ENCODE results near the gene CACFD1. TPM values are rescaled to one million over a fixed set of nuclear protein-coding genes. Genes with fewer than 3 reads are reported as not detected.

The CACFD1 gene
- total RNA-seq, 1 donor from 2014 or later = 15.0 TPM

GRCh38 chr9:133420392-133420827 lies 39.4 kb upstream of the CACFD1 start:
- peak overlapping the region; percentile 84 for H3K27ac Mint-ChIP-seq
- peaks cover 2% of the 10 kb centered on the region for H3K27me3 Mint-ChIP-seq
- no peak for TF ChIP-seq CTCF (IDR thresholded peaks at IDR 0.05)
- CTCF ChIA-PET = interaction anchor here (0.9 kb wide), 1 partner anchor 8 kb away, joined by 3 read pairs; no protein-coding TSS in a partner anchor
- intact Hi-C loops (cut with micrococcal nuclease) = loop anchor here (2.0 kb wide), 1 partner anchor 20 kb away; no protein-coding TSS in a partner anchor
- peak; percentile 56 for ATAC-seq (ENCODE audit: low read depth)
- no peak for DNase-seq
- peak overlapping the region; percentile 45 for H3K4me3 Mint-ChIP-seq
- H3K4me1 Mint-ChIP-seq = peaks cover 58% of the 10 kb centered on the region
- peaks cover 3% of the 10 kb centered on the region for H3K9me3 Mint-ChIP-seq
- peaks cover 7% of the 10 kb centered on the region for H3K36me3 Mint-ChIP-seq (ENCODE audit: low read depth)
- POLR2A ChIA-PET = interaction anchor here (0.7 to 1.3 kb wide), 4 partner anchors 40 to 349 kb away, joined by 3 to 10 read pairs (median 4); partner anchors contain the start of genes CACFD1, MED22 and RPL7A

- ATAC-seq (ENCODE audit: low read depth) (no peak), DNase-seq (no peak)
- intact Hi-C loops (cut with micrococcal nuclease) = loop anchor here (1.0 to 2.0 kb wide), 2 partner anchors 7 to 19 kb away; no protein-coding TSS in a partner anchor
- peaks cover 3% of the 10 kb centered on the region for H3K9me3 Mint-ChIP-seq
- no peak within 1 kb of the TSS for H3K4me3 Mint-ChIP-seq
- ChIA-PET POLR2A (interaction anchor here (0.7 to 1.4 kb wide), 3 partner anchors 38 to 58 kb away, joined by 3 to 6 read pairs (median 3); partner anchors contain the start of gene CACFD1), CTCF (no interaction called here)
- peaks cover 44% of the 10 kb centered on the region for H3K4me1 Mint-ChIP-seq
- H3K27me3 Mint-ChIP-seq = peaks cover 6% of the 10 kb centered on the region
- peaks cover 1% of the 10 kb centered on the region for H3K36me3 Mint-ChIP-seq (ENCODE audit: low read depth)
- peak within 1 kb of the TSS; percentile 57 for H3K27ac Mint-ChIP-seq
- no peak for TF ChIP-seq CTCF (IDR thresholded peaks at IDR 0.05)
These were observed 37.9 kb upstream of the CACFD1 start, which contains the start of gene ADAMTS13 for GRCh38 chr9:133421615-133422542. Gene ADAMTS13 (plus strand): TSS chr9:133422367. CDS start chr9:133422444, 77 bp downstream.

GRCh38 chr9:133423216-133423615 lies 36.6 kb upstream of the CACFD1 start:
- no peak for DNase-seq
- no peak for ATAC-seq (ENCODE audit: low read depth)
- Mint-ChIP-seq H3K27me3 (peaks cover 14% of the 10 kb centered on the region), H3K27ac (no peak overlapping the region), H3K36me3 (ENCODE audit: low read depth) (no peaks in the 10 kb centered on the region), H3K9me3 (peaks cover 3% of the 10 kb centered on the region), H3K4me3 (no peak overlapping the region), H3K4me1 (peaks cover 41% of the 10 kb centered on the region)
- intact Hi-C loops (cut with micrococcal nuclease) = no loop called here
- CTCF ChIA-PET = no interaction called here
- TF ChIP-seq CTCF (IDR thresholded peaks at IDR 0.05) = no peak
- POLR2A ChIA-PET = interaction anchor here (0.6 kb wide), 1 partner anchor 115 kb away, joined by 8 read pairs; no protein-coding TSS in a partner anchor

GRCh38 chr9:133424187-133424586 lies 35.6 kb upstream of the CACFD1 start:
- POLR2A ChIA-PET = no interaction called here
- Mint-ChIP-seq H3K9me3 (peaks cover 3% of the 10 kb centered on the region), H3K27me3 (peaks cover 14% of the 10 kb centered on the region)

More at GRCh38 chr9:133424187-133424586, 35.6 kb upstream of the CACFD1 start:
- intact Hi-C loops (cut with micrococcal nuclease) = no loop called here
- H3K36me3 Mint-ChIP-seq (ENCODE audit: low read depth) = no peaks in the 10 kb centered on the region
- CTCF ChIA-PET = no interaction called here
- H3K4me3 Mint-ChIP-seq = no peak overlapping the region
- no peak for TF ChIP-seq CTCF (IDR thresholded peaks at IDR 0.05)
- no peak for DNase-seq
- no peak for ATAC-seq (ENCODE audit: low read depth)
- H3K27ac Mint-ChIP-seq = no peak overlapping the region
- H3K4me1 Mint-ChIP-seq = peaks cover 32% of the 10 kb centered on the region
